ENCODE measurements around the gene PKMYT1.

GRCh38 chr16:3028716-3029319 is 48.6 kb upstream of the PKMYT1 start:
- TF ChIP-seq CTCF (IDR thresholded peaks at IDR 0.05; ENCODE audit: insufficient read depth, low read length) = no peak
- no peak for TF ChIP-seq SPI1 (IDR thresholded peaks at IDR 0.05; ENCODE audit: borderline replicate concordance, low read depth)
- no peak for TF ChIP-seq REST (IDR thresholded peaks at IDR 0.05; ENCODE audit: insufficient replicate concordance, low read depth)
- no peak for TF ChIP-seq POLR2AphosphoS5 (IDR thresholded peaks at IDR 0.05; ENCODE audit: low read depth)
- TF ChIP-seq GABPA (IDR thresholded peaks at IDR 0.05; ENCODE audit: low read depth) = no peak

Measured in HL-60 (cell line).